Measurements from ENCODE around the gene ST14. TPM values are rescaled to one million over a fixed set of nuclear protein-coding genes. Genes with fewer than 3 reads are reported as not detected.
A peak's percentile ranks its signal among the peaks of the same experiment; 100 is the strongest.

ST14 gene
- polyA plus RNA-seq, 1 experiment: not detected

- H3K27me3 ChIP-seq (ENCODE audit: control insufficient read depth, insufficient read depth, low read length): no peaks in the 10 kb centered on the region
- CTCF ChIA-PET: interaction anchor here (1.1 to 2.2 kb wide), 2 partner anchors 8 to 203 kb away, joined by 3 to 10 read pairs; no protein-coding TSS in a partner anchor
- peaks cover 21% of the 10 kb centered on the region for H3K36me3 ChIP-seq (ENCODE audit: control insufficient read depth, insufficient read depth, low read length)
- DNase-seq (ENCODE audit: low read depth): no peak
- TF ChIP-seq, protein P1, sequence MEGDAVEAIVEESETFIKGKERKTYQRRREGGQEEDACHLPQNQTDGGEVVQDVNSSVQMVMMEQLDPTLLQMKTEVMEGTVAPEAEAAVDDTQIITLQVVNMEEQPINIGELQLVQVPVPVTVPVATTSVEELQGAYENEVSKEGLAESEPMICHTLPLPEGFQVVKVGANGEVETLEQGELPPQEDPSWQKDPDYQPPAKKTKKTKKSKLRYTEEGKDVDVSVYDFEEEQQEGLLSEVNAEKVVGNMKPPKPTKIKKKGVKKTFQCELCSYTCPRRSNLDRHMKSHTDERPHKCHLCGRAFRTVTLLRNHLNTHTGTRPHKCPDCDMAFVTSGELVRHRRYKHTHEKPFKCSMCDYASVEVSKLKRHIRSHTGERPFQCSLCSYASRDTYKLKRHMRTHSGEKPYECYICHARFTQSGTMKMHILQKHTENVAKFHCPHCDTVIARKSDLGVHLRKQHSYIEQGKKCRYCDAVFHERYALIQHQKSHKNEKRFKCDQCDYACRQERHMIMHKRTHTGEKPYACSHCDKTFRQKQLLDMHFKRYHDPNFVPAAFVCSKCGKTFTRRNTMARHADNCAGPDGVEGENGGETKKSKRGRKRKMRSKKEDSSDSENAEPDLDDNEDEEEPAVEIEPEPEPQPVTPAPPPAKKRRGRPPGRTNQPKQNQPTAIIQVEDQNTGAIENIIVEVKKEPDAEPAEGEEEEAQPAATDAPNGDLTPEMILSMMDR (IDR thresholded peaks at IDR 0.05; ENCODE audit: insufficient read depth, low read depth, low read length): no peak
- H3K4me3 ChIP-seq (ENCODE audit: low read depth, low read length): no peak overlapping the region
- POLR2A ChIA-PET: no interaction called here
Observed at GRCh38 chr11:130126516-130126915, 33.1 kb upstream of the ST14 start.

DNA sequence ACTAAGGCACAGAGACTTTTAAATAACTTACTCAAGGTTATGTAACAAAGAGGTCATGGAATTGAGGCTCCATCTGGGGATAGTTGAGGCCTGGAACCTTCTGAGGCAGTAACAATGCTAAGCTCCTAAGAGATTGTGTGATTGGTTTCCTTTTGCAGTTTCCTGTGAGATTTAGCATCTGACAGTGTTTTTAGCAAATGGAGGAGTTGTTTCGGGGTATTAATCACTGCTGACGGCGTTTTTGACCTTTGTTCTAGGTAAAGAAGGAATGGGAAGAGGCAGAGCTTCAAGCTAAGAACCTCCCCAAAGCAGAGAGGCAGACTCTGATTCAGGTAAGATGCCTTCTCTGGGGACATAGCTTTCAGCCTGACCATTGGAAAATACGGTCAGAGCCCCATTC is 32.1 kb upstream of the ST14 start:
- no peak overlapping the region for H3K4me3 ChIP-seq (ENCODE audit: low read depth, low read length)
- TF ChIP-seq, protein P1 (IDR thresholded peaks at IDR 0.05; ENCODE audit: insufficient read depth, low read depth, low read length): no peak
- peaks cover 19% of the 10 kb centered on the region for H3K36me3 ChIP-seq (ENCODE audit: control insufficient read depth, insufficient read depth, low read length)
- ChIA-PET POLR2A (no interaction called here), CTCF (interaction anchor here (0.8 to 2.2 kb wide), 3 partner anchors 9 to 214 kb away, joined by 3 to 10 read pairs (median 3); no protein-coding TSS in a partner anchor)
- no peak for DNase-seq (ENCODE audit: low read depth)
- H3K27me3 ChIP-seq (ENCODE audit: control insufficient read depth, insufficient read depth, low read length): no peaks in the 10 kb centered on the region

DNA sequence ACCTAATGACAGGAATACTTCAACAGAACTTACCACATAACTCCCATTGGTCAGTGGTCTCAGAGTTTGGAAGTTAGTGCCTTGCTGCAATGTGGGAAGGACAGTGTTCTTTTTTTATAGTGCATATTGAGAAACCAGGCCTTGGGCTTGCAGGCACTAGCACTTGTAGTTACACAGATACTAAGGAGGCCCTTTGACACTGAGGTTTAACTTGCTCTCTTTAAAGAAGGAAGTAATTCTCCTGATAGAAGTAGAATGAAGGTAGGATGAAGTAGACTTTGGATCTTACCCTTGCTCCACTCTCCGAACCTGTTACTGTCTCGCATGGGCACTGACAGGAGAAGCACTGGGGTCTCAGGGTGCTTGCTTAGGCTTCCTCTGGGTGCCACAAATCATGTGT is 31.0 kb upstream of the ST14 start:
- no peak overlapping the region for H3K4me3 ChIP-seq (ENCODE audit: low read depth, low read length)
- H3K36me3 ChIP-seq (ENCODE audit: control insufficient read depth, insufficient read depth, low read length): peaks cover 15% of the 10 kb centered on the region
- DNase-seq (ENCODE audit: low read depth): no peak
- POLR2A ChIA-PET: no interaction called here
- CTCF ChIA-PET: interaction anchor here (6.5 kb wide), 1 partner anchor 207 kb away, joined by 100 read pairs; no protein-coding TSS in a partner anchor
- TF ChIP-seq, protein P1 (IDR thresholded peaks at IDR 0.05; ENCODE audit: insufficient read depth, low read depth, low read length): no peak
- no peaks in the 10 kb centered on the region for H3K27me3 ChIP-seq (ENCODE audit: control insufficient read depth, insufficient read depth, low read length)

DNA sequence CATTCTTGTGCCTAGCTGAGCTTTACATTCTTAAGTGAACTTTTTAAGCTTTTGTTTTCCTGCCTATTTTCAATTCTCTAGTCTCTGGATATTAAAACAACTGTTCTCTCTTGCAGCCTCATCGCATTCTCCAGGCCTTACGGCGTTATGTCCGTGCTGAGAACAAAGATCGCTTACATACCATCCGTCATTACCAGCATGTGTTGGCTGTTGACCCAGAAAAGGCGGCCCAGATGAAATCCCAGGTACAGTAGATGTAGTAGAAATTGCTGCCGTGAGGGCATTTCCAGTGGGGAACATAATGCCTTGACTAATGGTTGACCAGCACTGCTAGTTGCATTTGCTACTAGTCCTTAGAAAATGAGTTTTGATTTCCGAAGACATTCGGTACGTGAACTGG is 29.7 kb upstream of the ST14 start:
- TF ChIP-seq, protein P1 (IDR thresholded peaks at IDR 0.05; ENCODE audit: insufficient read depth, low read depth, low read length): no peak
- no peak for DNase-seq (ENCODE audit: low read depth)
- ChIA-PET CTCF (interaction anchor here (0.8 to 6.5 kb wide), 7 partner anchors 8 to 344 kb away, joined by 3 to 100 read pairs (median 4); no protein-coding TSS in a partner anchor), POLR2A (no interaction called here)
- Histone ChIP-seq H3K4me3 (ENCODE audit: low read depth, low read length) (no peak overlapping the region), H3K27me3 (ENCODE audit: control insufficient read depth, insufficient read depth, low read length) (no peaks in the 10 kb centered on the region), H3K36me3 (ENCODE audit: control insufficient read depth, insufficient read depth, low read length) (peaks cover 19% of the 10 kb centered on the region)

DNA sequence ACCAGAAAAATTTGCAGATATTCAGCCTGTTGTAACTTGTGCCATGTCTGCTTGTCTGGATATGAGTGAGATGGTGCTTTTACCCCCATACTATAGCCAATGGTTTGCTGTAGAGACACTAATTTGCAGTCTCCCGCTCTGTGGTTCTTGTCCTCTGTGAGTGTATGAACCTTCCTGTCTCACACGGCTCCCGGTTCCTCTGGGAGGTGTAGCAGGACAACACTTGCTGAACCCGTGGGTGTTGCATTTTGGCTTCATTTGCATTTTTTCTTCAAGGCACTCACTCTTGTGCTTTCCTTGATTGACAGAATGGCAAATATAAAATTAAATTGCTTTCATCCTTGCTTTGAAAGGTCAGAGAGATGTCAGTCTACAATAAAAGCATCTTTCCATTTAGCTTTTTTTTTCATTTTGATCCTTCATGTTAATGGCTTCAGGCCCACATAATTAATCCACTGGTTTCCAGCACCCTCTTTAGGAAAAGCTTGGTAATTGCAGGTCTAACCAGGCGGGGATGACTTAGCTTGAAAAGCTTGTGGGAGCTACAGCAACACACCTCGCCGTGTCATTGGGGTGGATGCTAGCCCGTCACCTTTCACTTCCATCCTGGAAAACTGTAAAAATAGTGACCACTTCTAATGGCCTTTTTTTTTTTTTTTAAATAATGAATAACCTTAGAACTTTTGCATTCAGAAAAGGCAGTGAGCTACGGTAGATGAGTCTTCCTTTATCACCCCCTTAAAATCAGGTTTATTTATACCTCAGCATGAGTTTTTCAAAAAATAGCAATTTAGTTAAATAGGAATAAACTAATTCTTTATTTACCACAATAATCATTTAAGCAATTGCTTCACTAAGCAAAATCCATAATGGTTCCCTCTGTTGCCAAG is 27.4 kb upstream of the ST14 start:
- ChIA-PET CTCF (interaction anchor here (0.5 to 6.5 kb wide), 36 partner anchors 8 to 1930 kb away, joined by 3 to 100 read pairs (median 4); partner anchors contain the start of genes NFRKB and PRDM10), POLR2A (interaction anchor here (0.6 to 1.0 kb wide), 3 partner anchors 130 to 203 kb away, joined by 3 to 4 read pairs (median 4); no protein-coding TSS in a partner anchor)
- DNase-seq (ENCODE audit: low read depth): no peak
- no peaks in the 10 kb centered on the region for H3K27me3 ChIP-seq (ENCODE audit: control insufficient read depth, insufficient read depth, low read length)
- TF ChIP-seq, protein P1 (IDR thresholded peaks at IDR 0.05; ENCODE audit: insufficient read depth, low read depth, low read length): peak; percentile 76
- H3K36me3 ChIP-seq (ENCODE audit: control insufficient read depth, insufficient read depth, low read length): peaks cover 25% of the 10 kb centered on the region
- H3K4me3 ChIP-seq (ENCODE audit: low read depth, low read length): no peak overlapping the region

Measured in BJ (cell line).